SK-N-SH treated with all-trans-retinoic acid at 6 μM for 48 hours (cell line): ENCODE results near the gene TULP1.

Source experiments
- ATAC-seq: fragments of 200-7000 bp; cut with Tn5 transposase; 3 replicates; pipeline ENCODE4 v1.9.1; 2020; ENCODE audit warnings: mild to moderate bottlenecking, moderate library complexity
- ARNTL ChIP-seq: fragments of 450-650 bp; formaldehyde crosslinking; IDR thresholded peaks from 2 replicates; pipeline ENCODE4 v1.5.0; 2020; ENCODE audit warnings: low read depth, mild to moderate bottlenecking, moderate library complexity, borderline replicate concordance
- BACH2 ChIP-seq: fragments of 250-450 bp; sonication (Bioruptor Pico); IDR thresholded peaks from 2 replicates; pipeline ENCODE4 v1.9.0; 2021; ENCODE audit warnings: mild to moderate bottlenecking, borderline replicate concordance
- CSDC2 ChIP-seq: fragments of 250-450 bp; sonication (Bioruptor Pico); IDR thresholded peaks from 2 replicates; pipeline ENCODE4 v1.5.0; 2020; ENCODE audit warnings: mild to moderate bottlenecking, moderate library complexity
- GLIS3 ChIP-seq: fragments of 250-450 bp; sonication (Bioruptor Pico); IDR thresholded peaks from 2 replicates; pipeline ENCODE4 v1.5.0; 2020; ENCODE audit warnings: mild to moderate bottlenecking, moderate library complexity
- ISL1 ChIP-seq: fragments of 250-450 bp; sonication (Bioruptor Pico); IDR thresholded peaks from 2 replicates; pipeline ENCODE4 v2.1.2; 2022; ENCODE audit warnings: mild to moderate bottlenecking, moderate library complexity
- OSR1 ChIP-seq: fragments of 250-450 bp; sonication (Bioruptor Pico); IDR thresholded peaks from 2 replicates; pipeline ENCODE4 v1.8.0; 2022; ENCODE audit warnings: moderate library complexity, mild to moderate bottlenecking, inconsistent platforms
- PPARA ChIP-seq: fragments of 250-450 bp; sonication (Bioruptor Pico); IDR thresholded peaks from 2 replicates; pipeline ENCODE4 v1.5.0; 2020; ENCODE audit warnings: mild to moderate bottlenecking, borderline replicate concordance
- RARB ChIP-seq: fragments of 250-450 bp; sonication (Bioruptor Pico); IDR thresholded peaks from 2 replicates; pipeline ENCODE4 v1.8.0; 2021; ENCODE audit warnings: mild to moderate bottlenecking, moderate library complexity
- SNAI2 ChIP-seq: fragments of 250-450 bp; sonication (Bioruptor Pico); IDR thresholded peaks from 2 replicates; pipeline ENCODE4 v1.5.0; 2020; ENCODE audit warnings: mild to moderate bottlenecking, moderate library complexity
- TCF4 ChIP-seq: fragments of 250-450 bp; sonication (Bioruptor Pico); IDR thresholded peaks from 2 replicates; pipeline ENCODE4 v1.8.0; 2021; ENCODE audit warnings: mild to moderate bottlenecking, moderate library complexity, borderline replicate concordance
- TOX ChIP-seq: fragments of 250-450 bp; sonication (Bioruptor Pico); IDR thresholded peaks from 2 replicates; pipeline ENCODE4 v1.8.0; 2021; ENCODE audit warnings: mild to moderate bottlenecking, moderate library complexity, borderline replicate concordance
- TSHZ2 ChIP-seq: fragments of 250-450 bp; sonication (Bioruptor Pico); IDR thresholded peaks from 2 replicates; pipeline ENCODE4 v1.5.0; 2020; ENCODE audit warnings: mild to moderate bottlenecking, moderate library complexity
- ZFP3 ChIP-seq: fragments of 250-450 bp; sonication (Bioruptor Pico); IDR thresholded peaks from 2 replicates; pipeline ENCODE4 v1.5.0; 2020; ENCODE audit warnings: mild to moderate bottlenecking, moderate library complexity
- ZFP30 ChIP-seq: fragments of 450-650 bp; formaldehyde crosslinking; IDR thresholded peaks from 2 replicates; pipeline ENCODE4 v1.5.0; 2022; ENCODE audit warnings: mild to moderate bottlenecking, moderate library complexity
- ZNF565 ChIP-seq: fragments of 450-650 bp; formaldehyde crosslinking; conservative IDR thresholded peaks from 2 replicates; pipeline ENCODE4 v1.5.0; 2020; ENCODE audit warnings: low read depth, mild to moderate bottlenecking, moderate library complexity
- ZNF70 ChIP-seq: fragments of 450-650 bp; formaldehyde crosslinking; IDR thresholded peaks from 2 replicates; pipeline ENCODE4 v1.5.0; 2020; ENCODE audit warnings: mild to moderate bottlenecking, moderate library complexity
- ZNF8 ChIP-seq: fragments of 450-650 bp; formaldehyde crosslinking; IDR thresholded peaks from 2 replicates; pipeline ENCODE4 v1.5.0; 2020; ENCODE audit warnings: mild to moderate bottlenecking, moderate library complexity
- TF ChIP-seq, protein P1 (sequence below): fragments of 250-450 bp; sonication (Bioruptor Pico); IDR thresholded peaks from 2 replicates; pipeline ENCODE4 v1.5.1; 2021; ENCODE audit warnings: mild to moderate bottlenecking, moderate library complexity
- TF ChIP-seq, protein P2 (sequence below): fragments of 250-450 bp; sonication (Bioruptor Pico); IDR thresholded peaks from 2 replicates; pipeline ENCODE4 v1.8.0; 2020; ENCODE audit warnings: mild to moderate bottlenecking, moderate library complexity, borderline replicate concordance
- TF ChIP-seq, protein P3 (sequence below): fragments of 250-450 bp; sonication (Bioruptor Pico); IDR thresholded peaks from 2 replicates; pipeline ENCODE4 v1.8.0; 2021; ENCODE audit warnings: low read depth, mild to moderate bottlenecking, moderate library complexity, borderline replicate concordance

The TULP1 gene

DNA sequence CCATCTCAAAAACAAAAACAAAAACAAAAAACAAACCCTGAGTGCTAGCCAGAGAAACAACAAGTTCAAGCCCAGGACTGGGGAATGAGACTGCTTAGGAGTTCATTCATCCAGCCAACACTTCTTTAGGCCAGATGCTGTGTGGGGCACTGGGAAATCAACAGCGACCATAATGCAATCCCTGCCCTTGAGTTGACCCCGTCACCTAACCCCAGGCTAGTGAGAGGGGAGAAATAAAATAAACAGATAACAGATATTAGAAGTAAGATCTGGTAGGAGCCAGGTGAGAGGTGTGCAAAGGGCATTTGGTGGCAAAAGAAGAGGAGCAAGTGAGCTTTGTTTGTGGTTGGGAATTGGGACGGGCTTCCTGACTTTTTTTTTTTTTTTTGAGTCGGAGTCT is 49.4 kb downstream of the TULP1 start (continued):
- TF ChIP-seq, protein P1, sequence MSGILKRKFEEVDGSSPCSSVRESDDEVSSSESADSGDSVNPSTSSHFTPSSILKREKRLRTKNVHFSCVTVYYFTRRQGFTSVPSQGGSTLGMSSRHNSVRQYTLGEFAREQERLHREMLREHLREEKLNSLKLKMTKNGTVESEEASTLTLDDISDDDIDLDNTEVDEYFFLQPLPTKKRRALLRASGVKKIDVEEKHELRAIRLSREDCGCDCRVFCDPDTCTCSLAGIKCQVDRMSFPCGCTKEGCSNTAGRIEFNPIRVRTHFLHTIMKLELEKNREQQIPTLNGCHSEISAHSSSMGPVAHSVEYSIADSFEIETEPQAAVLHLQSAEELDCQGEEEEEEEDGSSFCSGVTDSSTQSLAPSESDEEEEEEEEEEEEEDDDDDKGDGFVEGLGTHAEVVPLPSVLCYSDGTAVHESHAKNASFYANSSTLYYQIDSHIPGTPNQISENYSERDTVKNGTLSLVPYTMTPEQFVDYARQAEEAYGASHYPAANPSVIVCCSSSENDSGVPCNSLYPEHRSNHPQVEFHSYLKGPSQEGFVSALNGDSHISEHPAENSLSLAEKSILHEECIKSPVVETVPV (CRISPR knock-in tag) = no peak
- TF ChIP-seq ISL1 (CRISPR knock-in tag) = no peak
- TF ChIP-seq OSR1 (CRISPR knock-in tag) = no peak
- no peak for TF ChIP-seq ZFP30 (CRISPR knock-in tag)
- TF ChIP-seq GLIS3 (CRISPR knock-in tag) = no peak
- TF ChIP-seq BACH2 (CRISPR knock-in tag) = no peak

DNA sequence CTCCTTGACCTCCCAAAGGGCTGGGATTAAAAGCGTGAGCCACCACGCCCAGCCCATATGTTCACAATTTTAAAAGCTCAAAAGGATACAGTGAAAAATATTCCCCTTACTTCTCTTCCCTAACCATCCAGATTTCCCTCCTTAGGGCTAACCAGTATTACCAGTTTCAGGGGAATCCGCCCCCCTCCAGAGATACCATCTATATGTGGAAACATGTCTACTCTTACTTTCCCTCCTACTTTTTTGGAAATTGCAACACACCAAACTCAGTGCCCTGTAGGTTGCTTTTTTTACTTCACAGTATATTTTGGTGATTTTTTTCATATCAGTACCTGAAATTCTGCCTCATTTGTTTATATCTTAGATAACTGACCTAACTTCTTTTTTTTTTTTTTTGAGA is 51.4 kb downstream of the TULP1 start:
- no peak for TF ChIP-seq CSDC2 (CRISPR knock-in tag)
- TF ChIP-seq TCF4 (CRISPR knock-in tag) = no peak
- no peak for TF ChIP-seq ZNF8 (CRISPR knock-in tag)
- no peak for TF ChIP-seq BACH2 (CRISPR knock-in tag)
- TF ChIP-seq, protein P2, sequence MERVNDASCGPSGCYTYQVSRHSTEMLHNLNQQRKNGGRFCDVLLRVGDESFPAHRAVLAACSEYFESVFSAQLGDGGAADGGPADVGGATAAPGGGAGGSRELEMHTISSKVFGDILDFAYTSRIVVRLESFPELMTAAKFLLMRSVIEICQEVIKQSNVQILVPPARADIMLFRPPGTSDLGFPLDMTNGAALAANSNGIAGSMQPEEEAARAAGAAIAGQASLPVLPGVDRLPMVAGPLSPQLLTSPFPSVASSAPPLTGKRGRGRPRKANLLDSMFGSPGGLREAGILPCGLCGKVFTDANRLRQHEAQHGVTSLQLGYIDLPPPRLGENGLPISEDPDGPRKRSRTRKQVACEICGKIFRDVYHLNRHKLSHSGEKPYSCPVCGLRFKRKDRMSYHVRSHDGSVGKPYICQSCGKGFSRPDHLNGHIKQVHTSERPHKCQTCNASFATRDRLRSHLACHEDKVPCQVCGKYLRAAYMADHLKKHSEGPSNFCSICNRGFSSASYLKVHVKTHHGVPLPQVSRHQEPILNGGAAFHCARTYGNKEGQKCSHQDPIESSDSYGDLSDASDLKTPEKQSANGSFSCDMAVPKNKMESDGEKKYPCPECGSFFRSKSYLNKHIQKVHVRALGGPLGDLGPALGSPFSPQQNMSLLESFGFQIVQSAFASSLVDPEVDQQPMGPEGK = no peak
- TF ChIP-seq ZFP3 (CRISPR knock-in tag) = no peak
- TF ChIP-seq TOX = no peak
- no peak for TF ChIP-seq ZNF70 (CRISPR knock-in tag)
- TF ChIP-seq, protein P1 (CRISPR knock-in tag) = no peak
- ATAC-seq = no peak

DNA sequence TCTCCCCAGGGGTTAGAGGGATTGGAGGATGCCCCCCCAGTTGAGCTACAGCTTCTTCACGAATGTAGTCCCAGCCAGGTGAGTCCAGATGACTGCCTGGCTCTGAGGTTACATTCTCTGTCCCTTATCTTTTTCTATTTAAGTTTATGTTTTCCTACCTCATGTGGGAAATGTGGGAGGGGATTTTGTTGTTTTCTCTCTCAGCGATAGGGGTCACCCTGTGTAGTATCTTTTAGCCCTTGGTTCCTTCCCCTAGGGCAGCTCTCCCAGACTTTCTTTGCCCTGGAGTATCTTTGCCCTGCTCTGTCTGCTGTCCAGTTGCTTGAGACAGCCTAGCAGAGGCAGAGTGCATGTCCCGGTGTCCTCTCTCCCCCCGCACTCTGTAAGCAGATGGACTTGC is 54.8 kb downstream of the TULP1 start:
- TF ChIP-seq, protein P3, sequence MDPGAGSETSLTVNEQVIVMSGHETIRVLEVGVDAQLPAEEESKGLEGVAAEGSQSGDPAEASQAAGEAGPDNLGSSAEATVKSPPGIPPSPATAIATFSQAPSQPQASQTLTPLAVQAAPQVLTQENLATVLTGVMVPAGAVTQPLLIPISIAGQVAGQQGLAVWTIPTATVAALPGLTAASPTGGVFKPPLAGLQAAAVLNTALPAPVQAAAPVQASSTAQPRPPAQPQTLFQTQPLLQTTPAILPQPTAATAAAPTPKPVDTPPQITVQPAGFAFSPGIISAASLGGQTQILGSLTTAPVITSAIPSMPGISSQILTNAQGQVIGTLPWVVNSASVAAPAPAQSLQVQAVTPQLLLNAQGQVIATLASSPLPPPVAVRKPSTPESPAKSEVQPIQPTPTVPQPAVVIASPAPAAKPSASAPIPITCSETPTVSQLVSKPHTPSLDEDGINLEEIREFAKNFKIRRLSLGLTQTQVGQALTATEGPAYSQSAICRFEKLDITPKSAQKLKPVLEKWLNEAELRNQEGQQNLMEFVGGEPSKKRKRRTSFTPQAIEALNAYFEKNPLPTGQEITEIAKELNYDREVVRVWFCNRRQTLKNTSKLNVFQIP (CRISPR knock-in tag) = no peak
- TF ChIP-seq TSHZ2 (CRISPR knock-in tag) (no peak), ZFP3 (CRISPR knock-in tag) (no peak), ZFP30 (CRISPR knock-in tag) (no peak), ZNF565 (no peak), PPARA (CRISPR knock-in tag) (no peak), ISL1 (CRISPR knock-in tag) (no peak), ARNTL (CRISPR knock-in tag) (no peak), SNAI2 (CRISPR knock-in tag) (no peak), RARB (CRISPR knock-in tag) (no peak), ZNF70 (CRISPR knock-in tag) (no peak), CSDC2 (CRISPR knock-in tag) (no peak), OSR1 (CRISPR knock-in tag) (no peak)
- TF ChIP-seq, protein P1 (CRISPR knock-in tag) = no peak
- TF ChIP-seq, protein P2 = no peak
- TF ChIP-seq, all 23 proteins: peak for 0

More for the DNA sequence above, 54.8 kb downstream of the TULP1 start:
- ATAC-seq = no peak
